HepG2 (cell line): ENCODE measurements around the gene TAGLN. TPM values are rescaled to one million over a fixed set of nuclear protein-coding genes. Genes with fewer than 3 reads are reported as not detected.

ENCODE experiments used
- BRCA1 ChIP-seq: sonication (generic); formaldehyde crosslinking; IDR thresholded peaks from 2 replicates; pipeline ENCODE4 v1.4.0; 2020; ENCODE audit warnings: missing genetic modification reagents
- ELF1 ChIP-seq: sonication (generic); formaldehyde crosslinking; IDR thresholded peaks from 2 replicates; pipeline ENCODE4 v1.4.0; 2020; ENCODE audit warnings: missing genetic modification reagents
- GPN1 ChIP-seq: sonication (generic); formaldehyde crosslinking; IDR thresholded peaks from 2 replicates; pipeline ENCODE4 v1.5.1; 2020; ENCODE audit warnings: missing genetic modification reagents, borderline replicate concordance
- JUNB ChIP-seq: sonication (generic); formaldehyde crosslinking; IDR thresholded peaks from 2 replicates; pipeline ENCODE4 v1.8.0; 2022; ENCODE audit warnings: missing genetic modification reagents, mild to moderate bottlenecking, borderline replicate concordance
- MTF1 ChIP-seq: sonication (generic); formaldehyde crosslinking; IDR thresholded peaks from 2 replicates; pipeline ENCODE4 v1.5.0; 2020; ENCODE audit warnings: missing genetic modification reagents
- SALL1 ChIP-seq: sonication (generic); formaldehyde crosslinking; IDR thresholded peaks from 2 replicates; pipeline ENCODE4 v1.8.0; 2022; ENCODE audit warnings: mild to moderate bottlenecking, missing genetic modification reagents
- SALL2 ChIP-seq: sonication (generic); formaldehyde crosslinking; IDR thresholded peaks from 2 replicates; pipeline ENCODE4 v1.8.1; 2023; ENCODE audit warnings: mild to moderate bottlenecking, missing genetic modification reagents, inconsistent platforms
- ZNF232 ChIP-seq: sonication (generic); formaldehyde crosslinking; IDR thresholded peaks from 2 replicates; pipeline ENCODE4 v1.4.0; 2020; ENCODE audit warnings: missing genetic modification reagents, borderline replicate concordance
- ZNF292 ChIP-seq: sonication (generic); formaldehyde crosslinking; IDR thresholded peaks from 2 replicates; pipeline ENCODE4 v1.8.1; 2022; ENCODE audit warnings: mild to moderate bottlenecking, low read depth, missing genetic modification reagents, borderline replicate concordance
- ZNF296 ChIP-seq: sonication (generic); formaldehyde crosslinking; conservative IDR thresholded peaks from 2 replicates; pipeline ENCODE4 v1.5.0; 2020; ENCODE audit warnings: mild to moderate bottlenecking, missing genetic modification reagents
- ZNF761 ChIP-seq: sonication (generic); formaldehyde crosslinking; conservative IDR thresholded peaks from 2 replicates; pipeline ENCODE4 v1.4.0; 2020; ENCODE audit warnings: mild to moderate bottlenecking, missing genetic modification reagents
- ZSCAN29 ChIP-seq: sonication (generic); formaldehyde crosslinking; conservative IDR thresholded peaks from 2 replicates; pipeline ENCODE4 v1.4.0; 2020; ENCODE audit warnings: mild to moderate bottlenecking, missing genetic modification reagents
- ZSCAN9 ChIP-seq: IDR thresholded peaks from 2 replicates; pipeline ENCODE4 v1.6.1; 2016; ENCODE audit warnings: borderline replicate concordance
- ZZZ3 ChIP-seq: sonication (generic); formaldehyde crosslinking; IDR thresholded peaks from 2 replicates; pipeline ENCODE4 v1.4.0; 2020; ENCODE audit warnings: missing genetic modification reagents, mild to moderate bottlenecking, borderline replicate concordance
- polyA plus RNA-seq, 8 experiments: library from polyadenylated mRNA; depleted of rRNA in 3 of 8; stranded (reverse) in 7 of 8; unstranded in 1 of 8; fragments of >200 nt; fragmentation: Illumina TruSeq in 4 of 8; extraction: Trizol in 4 of 8; gene quantifications; 2 replicates each; pipeline versions ENCODE4 v1.2.1 to v1.2.3, GENCODE V29; 2011 to 2016; ENCODE audit warnings: low read depth in 4 of 8, missing spikeins in 1 of 8, mixed read lengths in 1 of 8; ENCODE audit not compliant: insufficient read depth in 1 of 8
- total RNA-seq, 5 experiments: library from RNA; depleted of rRNA; stranded (reverse); fragments of >200 nt; fragmentation: Illumina TruSeq; extraction: Trizol; gene quantifications; 2 replicates each; pipeline ENCODE4 v1.2.3, GENCODE V29; 2016; ENCODE audit warnings: low read depth in 1 of 5
- TF ChIP-seq, protein P1 (sequence below): sonication (generic); formaldehyde crosslinking; IDR thresholded peaks from 2 replicates; pipeline ENCODE4 v1.4.0; 2020; ENCODE audit warnings: mild to moderate bottlenecking, missing genetic modification reagents
- TF ChIP-seq, protein P2 (sequence below): sonication (generic); formaldehyde crosslinking; IDR thresholded peaks from 2 replicates; pipeline ENCODE4 v1.4.0; 2020; ENCODE audit warnings: missing genetic modification reagents
- TF ChIP-seq, protein P3 (sequence below): sonication (generic); formaldehyde crosslinking; IDR thresholded peaks from 2 replicates; pipeline ENCODE4 v1.8.1; 2022; ENCODE audit warnings: low read depth, mild to moderate bottlenecking, missing genetic modification reagents
- TF ChIP-seq, protein P4 (sequence below): sonication (generic); formaldehyde crosslinking; conservative IDR thresholded peaks from 2 replicates; pipeline ENCODE4 v1.4.0; 2020; ENCODE audit warnings: missing genetic modification reagents
- TF ChIP-seq, protein P5 (sequence below): sonication (generic); formaldehyde crosslinking; IDR thresholded peaks from 2 replicates; pipeline ENCODE4 v1.4.0; 2020; ENCODE audit warnings: missing genetic modification reagents

Gene TAGLN
- total and polyA plus RNA-seq, 2 of the 13 experiments (the other 11 are each of a cell fraction or from before 2014, with no cell fraction given) = 12.6 to 75.4 TPM

DNA sequence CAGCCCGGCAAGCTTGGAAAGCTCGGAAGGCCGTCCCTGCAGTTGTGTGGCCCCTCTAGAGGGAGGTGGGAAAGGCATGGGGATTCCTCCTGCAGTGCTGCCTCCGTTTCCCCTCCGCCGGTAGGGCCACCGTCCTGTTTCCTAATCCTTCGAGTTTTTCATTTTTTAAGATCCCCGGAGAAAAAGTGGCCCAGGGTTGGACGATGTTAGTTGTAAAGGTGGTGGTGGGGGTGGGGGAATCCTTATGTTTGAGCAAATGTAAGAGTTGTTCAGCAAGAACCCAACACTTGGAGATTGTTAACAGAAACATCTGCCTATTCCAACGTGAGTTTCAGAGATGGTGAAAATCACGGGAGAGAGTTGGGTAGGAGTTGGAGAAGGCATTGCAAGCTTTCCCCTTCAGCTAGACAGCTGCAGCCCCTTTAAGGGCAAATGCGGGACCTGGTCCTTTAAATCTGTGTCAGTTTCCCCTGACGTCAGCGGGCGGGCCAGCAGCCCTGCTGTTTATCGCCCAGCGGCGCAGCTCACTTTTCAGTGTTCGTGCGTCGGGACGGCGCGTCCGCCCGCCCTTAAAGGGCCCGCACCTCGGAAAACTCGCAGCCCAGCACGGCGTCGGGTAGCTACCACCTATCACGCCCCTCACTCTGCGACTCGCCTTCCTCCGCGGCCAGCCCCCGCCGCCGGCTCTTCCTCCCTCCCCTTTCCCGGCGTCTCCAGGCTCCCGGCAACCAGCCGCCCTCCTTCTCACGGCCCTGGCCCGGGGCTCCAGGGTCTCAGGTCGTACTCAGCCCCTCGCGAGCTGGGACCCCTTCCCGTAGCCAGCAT lies 20.7 kb upstream of the TAGLN start, which contains the start of gene SIDT2 (continued):
- TF ChIP-seq, protein P1, sequence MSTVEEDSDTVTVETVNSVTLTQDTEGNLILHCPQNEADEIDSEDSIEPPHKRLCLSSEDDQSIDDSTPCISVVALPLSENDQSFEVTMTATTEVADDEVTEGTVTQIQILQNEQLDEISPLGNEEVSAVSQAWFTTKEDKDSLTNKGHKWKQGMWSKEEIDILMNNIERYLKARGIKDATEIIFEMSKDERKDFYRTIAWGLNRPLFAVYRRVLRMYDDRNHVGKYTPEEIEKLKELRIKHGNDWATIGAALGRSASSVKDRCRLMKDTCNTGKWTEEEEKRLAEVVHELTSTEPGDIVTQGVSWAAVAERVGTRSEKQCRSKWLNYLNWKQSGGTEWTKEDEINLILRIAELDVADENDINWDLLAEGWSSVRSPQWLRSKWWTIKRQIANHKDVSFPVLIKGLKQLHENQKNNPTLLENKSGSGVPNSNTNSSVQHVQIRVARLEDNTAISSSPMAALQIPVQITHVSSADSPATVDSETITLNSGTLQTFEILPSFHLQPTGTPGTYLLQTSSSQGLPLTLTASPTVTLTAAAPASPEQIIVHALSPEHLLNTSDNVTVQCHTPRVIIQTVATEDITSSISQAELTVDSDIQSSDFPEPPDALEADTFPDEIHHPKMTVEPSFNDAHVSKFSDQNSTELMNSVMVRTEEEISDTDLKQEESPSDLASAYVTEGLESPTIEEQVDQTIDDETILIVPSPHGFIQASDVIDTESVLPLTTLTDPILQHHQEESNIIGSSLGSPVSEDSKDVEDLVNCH = no peak
- TF ChIP-seq ZNF292 (CRISPR knock-in tag) (peak; percentile 91), ZSCAN29 (CRISPR knock-in tag) (0 out of 2 replicates have a peak, but pooled peaks have one; percentile 35), ZNF232 (CRISPR knock-in tag) (0 out of 2 replicates have a peak, but pooled peaks have one; percentile 21), ELF1 (CRISPR knock-in tag) (no peak), ZSCAN9 (CRISPR knock-in tag) (0 out of 2 replicates have a peak, but pooled peaks have one; percentile 35), SALL2 (CRISPR knock-in tag) (no peak), MTF1 (CRISPR knock-in tag) (no peak), GPN1 (CRISPR knock-in tag) (no peak), ZNF761 (CRISPR knock-in tag) (no peak), ZNF296 (CRISPR knock-in tag) (no peak), SALL1 (CRISPR knock-in tag) (peak; percentile 31; the same call in 1 of the 2 replicates), ZZZ3 (CRISPR knock-in tag) (no peak), BRCA1 (no peak), JUNB (CRISPR knock-in tag) (no peak)
- TF ChIP-seq, protein P2, sequence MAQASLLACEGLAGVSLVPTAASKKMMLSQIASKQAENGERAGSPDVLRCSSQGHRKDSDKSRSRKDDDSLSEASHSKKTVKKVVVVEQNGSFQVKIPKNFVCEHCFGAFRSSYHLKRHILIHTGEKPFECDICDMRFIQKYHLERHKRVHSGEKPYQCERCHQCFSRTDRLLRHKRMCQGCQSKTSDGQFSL (CRISPR knock-in tag) = no peak
- TF ChIP-seq, protein P3, sequence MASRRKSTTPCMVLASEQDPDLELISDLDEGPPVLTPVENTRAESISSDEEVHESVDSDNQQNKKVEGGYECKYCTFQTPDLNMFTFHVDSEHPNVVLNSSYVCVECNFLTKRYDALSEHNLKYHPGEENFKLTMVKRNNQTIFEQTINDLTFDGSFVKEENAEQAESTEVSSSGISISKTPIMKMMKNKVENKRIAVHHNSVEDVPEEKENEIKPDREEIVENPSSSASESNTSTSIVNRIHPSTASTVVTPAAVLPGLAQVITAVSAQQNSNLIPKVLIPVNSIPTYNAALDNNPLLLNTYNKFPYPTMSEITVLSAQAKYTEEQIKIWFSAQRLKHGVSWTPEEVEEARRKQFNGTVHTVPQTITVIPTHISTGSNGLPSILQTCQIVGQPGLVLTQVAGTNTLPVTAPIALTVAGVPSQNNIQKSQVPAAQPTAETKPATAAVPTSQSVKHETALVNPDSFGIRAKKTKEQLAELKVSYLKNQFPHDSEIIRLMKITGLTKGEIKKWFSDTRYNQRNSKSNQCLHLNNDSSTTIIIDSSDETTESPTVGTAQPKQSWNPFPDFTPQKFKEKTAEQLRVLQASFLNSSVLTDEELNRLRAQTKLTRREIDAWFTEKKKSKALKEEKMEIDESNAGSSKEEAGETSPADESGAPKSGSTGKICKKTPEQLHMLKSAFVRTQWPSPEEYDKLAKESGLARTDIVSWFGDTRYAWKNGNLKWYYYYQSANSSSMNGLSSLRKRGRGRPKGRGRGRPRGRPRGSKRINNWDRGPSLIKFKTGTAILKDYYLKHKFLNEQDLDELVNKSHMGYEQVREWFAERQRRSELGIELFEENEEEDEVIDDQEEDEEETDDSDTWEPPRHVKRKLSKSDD (CRISPR knock-in tag) = no peak
- TF ChIP-seq, protein P4, sequence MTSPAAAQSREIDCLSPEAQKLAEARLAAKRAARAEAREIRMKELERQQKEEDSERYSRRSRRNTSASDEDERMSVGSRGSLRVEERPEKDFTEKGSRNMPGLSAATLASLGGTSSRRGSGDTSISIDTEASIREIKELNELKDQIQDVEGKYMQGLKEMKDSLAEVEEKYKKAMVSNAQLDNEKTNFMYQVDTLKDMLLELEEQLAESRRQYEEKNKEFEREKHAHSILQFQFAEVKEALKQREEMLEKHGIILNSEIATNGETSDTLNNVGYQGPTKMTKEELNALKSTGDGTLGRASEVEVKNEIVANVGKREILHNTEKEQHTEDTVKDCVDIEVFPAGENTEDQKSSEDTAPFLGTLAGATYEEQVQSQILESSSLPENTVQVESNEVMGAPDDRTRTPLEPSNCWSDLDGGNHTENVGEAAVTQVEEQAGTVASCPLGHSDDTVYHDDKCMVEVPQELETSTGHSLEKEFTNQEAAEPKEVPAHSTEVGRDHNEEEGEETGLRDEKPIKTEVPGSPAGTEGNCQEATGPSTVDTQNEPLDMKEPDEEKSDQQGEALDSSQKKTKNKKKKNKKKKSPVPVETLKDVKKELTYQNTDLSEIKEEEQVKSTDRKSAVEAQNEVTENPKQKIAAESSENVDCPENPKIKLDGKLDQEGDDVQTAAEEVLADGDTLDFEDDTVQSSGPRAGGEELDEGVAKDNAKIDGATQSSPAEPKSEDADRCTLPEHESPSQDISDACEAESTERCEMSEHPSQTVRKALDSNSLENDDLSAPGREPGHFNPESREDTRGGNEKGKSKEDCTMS = no peak
- TF ChIP-seq, protein P5, sequence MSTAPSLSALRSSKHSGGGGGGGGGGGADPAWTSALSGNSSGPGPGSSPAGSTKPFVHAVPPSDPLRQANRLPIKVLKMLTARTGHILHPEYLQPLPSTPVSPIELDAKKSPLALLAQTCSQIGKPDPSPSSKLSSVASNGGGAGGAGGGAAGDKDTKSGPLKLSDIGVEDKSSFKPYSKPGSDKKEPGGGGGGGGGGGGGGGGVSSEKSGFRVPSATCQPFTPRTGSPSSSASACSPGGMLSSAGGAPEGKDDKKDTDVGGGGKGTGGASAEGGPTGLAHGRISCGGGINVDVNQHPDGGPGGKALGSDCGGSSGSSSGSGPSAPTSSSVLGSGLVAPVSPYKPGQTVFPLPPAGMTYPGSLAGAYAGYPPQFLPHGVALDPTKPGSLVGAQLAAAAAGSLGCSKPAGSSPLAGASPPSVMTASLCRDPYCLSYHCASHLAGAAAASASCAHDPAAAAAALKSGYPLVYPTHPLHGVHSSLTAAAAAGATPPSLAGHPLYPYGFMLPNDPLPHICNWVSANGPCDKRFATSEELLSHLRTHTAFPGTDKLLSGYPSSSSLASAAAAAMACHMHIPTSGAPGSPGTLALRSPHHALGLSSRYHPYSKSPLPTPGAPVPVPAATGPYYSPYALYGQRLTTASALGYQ = no peak
